Upper lobe of left lung (tissue), 6 donors: Measurements from ENCODE around the gene NUP93. TPM values are rescaled to one million over a fixed set of nuclear protein-coding genes. Genes with fewer than 3 reads are reported as not detected.

Experiments used
- ATAC-seq, 2 donors: fragments of 200-7000 bp; cut with Tn5 transposase; one replicate each; pipeline ENCODE4 v1.9.1; 2022; ENCODE audit warnings: mild to moderate bottlenecking in 2 of 2, moderate library complexity in 2 of 2; ENCODE audit not compliant: low FRiP score in 2 of 2
- DNase-seq, 2 donors: peaks; one replicate each; pipeline ENCODE4 v3.0.0-alpha.2; 2019 to 2020
- H3K27ac ChIP-seq, 4 donors: fragments of 200-600 bp; sonication (generic); one replicate each; pipeline ENCODE4 v1.5.1; 2016 to 2019
- H3K27me3 ChIP-seq, 4 donors: fragments of 200-600 bp; sonication (generic); one replicate each; pipeline ENCODE4 v1.5.1; 2017 to 2019
- H3K36me3 ChIP-seq, 4 donors: fragments of 200-600 bp; sonication (generic); one replicate each; pipeline ENCODE4 v1.5.1; 2016 to 2019
- H3K4me1 ChIP-seq, 4 donors: fragments of 200-600 bp; sonication (generic); one replicate each; pipeline ENCODE4 v1.5.1; 2018 to 2019
- H3K4me3 ChIP-seq, 4 donors: fragments of 200-600 bp; sonication (generic); one replicate each; pipeline ENCODE4 v1.5.1; 2017 to 2019; ENCODE audit warnings: mild to moderate bottlenecking in 2 of 4, moderate library complexity in 1 of 4
- H3K9me3 ChIP-seq, 4 donors: fragments of 200-600 bp; sonication (generic); one replicate each; pipeline ENCODE4 v1.5.1; 2018 to 2019
- EP300 ChIP-seq, 4 donors: sonication (generic); formaldehyde crosslinking; IDR thresholded peaks; one replicate each; pipeline ENCODE4 v1.5.1; 2017; ENCODE audit warnings: antibody characterized with exemption in 4 of 4, control low read depth in 2 of 4
- POLR2A ChIP-seq, 4 donors: fragments of 450-650 bp; IDR thresholded peaks; one replicate each; pipeline ENCODE4 v1.5.1; 2016 to 2017; ENCODE audit warnings: antibody characterized with exemption in 4 of 4, mild to moderate bottlenecking in 2 of 4
- POLR2AphosphoS5 ChIP-seq, 2 donors: sonication (generic); formaldehyde crosslinking; IDR thresholded peaks; one replicate each; pipeline ENCODE4 v1.5.1; 2017; ENCODE audit warnings: antibody characterized with exemption in 2 of 2
- WGBS, 2 donors: methylation state at CpG; one replicate each; pipeline ENCODE4 v1.1.5; 2017 to 2018; 5-methylcytosine and 5-hydroxymethylcytosine counted together
- total RNA-seq, 6 donors: library from RNA; depleted of rRNA in 4 of 6; stranded (reverse); fragments of >200 nt in 4 of 6; gene quantifications; one replicate each; pipeline versions ENCODE4 v1.1.0 to v1.2.1, GENCODE V29; 2016 to 2021
- TF ChIP-seq, protein P1 (sequence below), 6 experiments: fragments of 450-650 bp in 4 of 6; fragments of 200-600 bp in 2 of 6; sonication (generic) in 2 of 6; IDR thresholded peaks; one replicate each; pipeline ENCODE4 v1.5.1; 2016 to 2019; ENCODE audit warnings: antibody characterized with exemption in 6 of 6
- donor health status: DM: no; HTN: no; CAD: no; lungs with moderate emphysema.
- donor health status: DM: no; HTN: yes; CAD: no; lungs with severe emphysema.

NUP93 gene
- total RNA-seq, 6 donors from 2014 or later, result 30.9 to 57.3 (median 45.3) TPM

DNA sequence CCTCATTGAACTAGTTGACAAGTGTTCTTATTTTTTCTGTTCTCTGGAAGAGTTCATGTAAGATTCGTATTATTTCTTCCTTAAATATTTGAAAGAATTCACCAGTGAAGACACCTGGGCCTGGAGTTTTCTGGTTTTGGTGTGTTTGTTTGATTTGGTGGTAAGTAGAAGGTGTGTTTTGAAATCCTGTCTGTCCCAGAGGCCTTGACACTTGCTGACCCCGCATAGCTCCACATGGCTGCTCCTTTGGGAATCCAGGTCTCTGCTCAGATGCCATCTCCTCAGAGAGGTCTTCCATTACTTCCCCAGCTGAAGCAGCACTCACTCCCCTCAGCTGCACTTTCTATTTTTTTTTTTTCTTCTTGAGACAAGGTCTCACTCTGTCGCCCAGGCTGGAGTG is 5.7 kb upstream of the NUP93 start:
- Histone ChIP-seq H3K27me3 (no peaks in the 10 kb centered on the region), H3K4me3 (no peak overlapping the region), H3K9me3 (no peaks in the 10 kb centered on the region), H3K4me1 (peaks cover under 1 to 8% (median 6%) of the 10 kb centered on the region in 4 donors), H3K36me3 (no peaks in the 10 kb centered on the region), H3K27ac (no peak overlapping the region)
- DNase-seq (no peak), ATAC-seq (no peak)
- WGBS, 2 donors, result 90 to 96% methylated on average over 3 of the region's 3 CpGs
- no peak for TF ChIP-seq EP300 (IDR thresholded peaks at IDR 0.05)
- TF ChIP-seq POLR2AphosphoS5 (IDR thresholded peaks at IDR 0.05), result no peak
- TF ChIP-seq, protein P1, sequence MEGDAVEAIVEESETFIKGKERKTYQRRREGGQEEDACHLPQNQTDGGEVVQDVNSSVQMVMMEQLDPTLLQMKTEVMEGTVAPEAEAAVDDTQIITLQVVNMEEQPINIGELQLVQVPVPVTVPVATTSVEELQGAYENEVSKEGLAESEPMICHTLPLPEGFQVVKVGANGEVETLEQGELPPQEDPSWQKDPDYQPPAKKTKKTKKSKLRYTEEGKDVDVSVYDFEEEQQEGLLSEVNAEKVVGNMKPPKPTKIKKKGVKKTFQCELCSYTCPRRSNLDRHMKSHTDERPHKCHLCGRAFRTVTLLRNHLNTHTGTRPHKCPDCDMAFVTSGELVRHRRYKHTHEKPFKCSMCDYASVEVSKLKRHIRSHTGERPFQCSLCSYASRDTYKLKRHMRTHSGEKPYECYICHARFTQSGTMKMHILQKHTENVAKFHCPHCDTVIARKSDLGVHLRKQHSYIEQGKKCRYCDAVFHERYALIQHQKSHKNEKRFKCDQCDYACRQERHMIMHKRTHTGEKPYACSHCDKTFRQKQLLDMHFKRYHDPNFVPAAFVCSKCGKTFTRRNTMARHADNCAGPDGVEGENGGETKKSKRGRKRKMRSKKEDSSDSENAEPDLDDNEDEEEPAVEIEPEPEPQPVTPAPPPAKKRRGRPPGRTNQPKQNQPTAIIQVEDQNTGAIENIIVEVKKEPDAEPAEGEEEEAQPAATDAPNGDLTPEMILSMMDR (IDR thresholded peaks at IDR 0.05), result no peak
- no peak for TF ChIP-seq POLR2A (IDR thresholded peaks at IDR 0.05)

DNA sequence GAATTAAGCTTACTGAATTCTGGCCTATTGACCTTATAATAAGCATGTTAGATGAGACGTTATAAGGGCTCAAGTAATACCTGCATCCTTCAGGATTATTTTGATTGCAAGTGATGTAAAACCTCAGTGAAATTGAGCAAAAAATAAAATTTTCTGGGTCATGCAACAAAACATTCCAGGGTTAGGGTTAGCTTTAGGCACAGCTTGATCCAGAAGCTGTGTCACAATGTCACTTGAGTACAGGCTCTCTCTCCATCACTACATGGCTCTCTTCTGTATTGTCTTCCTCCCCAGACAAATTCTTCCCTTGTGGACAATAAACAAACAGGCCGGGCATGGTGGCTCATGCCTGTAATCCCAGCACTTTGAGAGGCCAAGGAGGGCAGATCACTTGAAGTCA is 3.6 kb upstream of the NUP93 start:
- Histone ChIP-seq H3K4me1 (peaks cover 9 to 22% (median 18%) of the 10 kb centered on the region in 4 donors), H3K27ac (no peak overlapping the region), H3K4me3 (no peak overlapping the region), H3K36me3 (no peaks in the 10 kb centered on the region), H3K9me3 (no peaks in the 10 kb centered on the region), H3K27me3 (no peaks in the 10 kb centered on the region)
- WGBS, 2 donors, result 81 to 87% methylated on average over 2 of the region's 2 CpGs
- no peak for TF ChIP-seq POLR2A (IDR thresholded peaks at IDR 0.05)
- TF ChIP-seq, protein P1 (IDR thresholded peaks at IDR 0.05), result no peak
- no peak for TF ChIP-seq POLR2AphosphoS5 (IDR thresholded peaks at IDR 0.05)
- TF ChIP-seq EP300 (IDR thresholded peaks at IDR 0.05), result no peak
- ATAC-seq (no peak), DNase-seq (no peak)

DNA sequence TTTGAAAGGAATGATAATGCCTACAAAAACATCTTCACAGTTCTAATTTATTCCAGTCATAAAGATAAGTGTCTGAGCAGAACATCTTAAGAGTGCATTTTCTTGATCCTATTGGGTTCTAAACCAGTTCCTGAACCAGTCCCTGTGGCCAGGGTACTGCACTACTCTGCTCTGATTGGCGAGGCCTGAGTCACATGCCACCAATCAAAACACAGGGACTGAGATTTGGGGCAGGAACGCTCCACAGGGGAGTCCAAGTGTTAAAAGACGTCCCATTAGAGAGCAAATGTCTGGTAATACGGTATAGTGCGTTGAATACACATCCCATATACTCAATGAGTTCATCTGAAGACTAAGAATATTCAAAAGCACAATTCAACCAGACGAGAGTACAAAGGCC is 3.0 kb upstream of the NUP93 start:
- H3K4me1 ChIP-seq, result peaks cover 9 to 23% (median 20%) of the 10 kb centered on the region in 4 donors
- no peaks in the 10 kb centered on the region for H3K9me3 ChIP-seq
- DNase-seq (no peak), ATAC-seq (no peak)
- H3K36me3 ChIP-seq, result no peaks in the 10 kb centered on the region
- no peak for TF ChIP-seq POLR2A (IDR thresholded peaks at IDR 0.05)
- TF ChIP-seq, protein P1 (IDR thresholded peaks at IDR 0.05), result no peak
- TF ChIP-seq POLR2AphosphoS5 (IDR thresholded peaks at IDR 0.05), result no peak
- TF ChIP-seq EP300 (IDR thresholded peaks at IDR 0.05), result no peak
- no peak overlapping the region for H3K27ac ChIP-seq
- no peak overlapping the region for H3K4me3 ChIP-seq
- H3K27me3 ChIP-seq, result no peaks in the 10 kb centered on the region
- 92% methylated on average over 6 of the region's 6 CpGs for WGBS, 2 donors

DNA sequence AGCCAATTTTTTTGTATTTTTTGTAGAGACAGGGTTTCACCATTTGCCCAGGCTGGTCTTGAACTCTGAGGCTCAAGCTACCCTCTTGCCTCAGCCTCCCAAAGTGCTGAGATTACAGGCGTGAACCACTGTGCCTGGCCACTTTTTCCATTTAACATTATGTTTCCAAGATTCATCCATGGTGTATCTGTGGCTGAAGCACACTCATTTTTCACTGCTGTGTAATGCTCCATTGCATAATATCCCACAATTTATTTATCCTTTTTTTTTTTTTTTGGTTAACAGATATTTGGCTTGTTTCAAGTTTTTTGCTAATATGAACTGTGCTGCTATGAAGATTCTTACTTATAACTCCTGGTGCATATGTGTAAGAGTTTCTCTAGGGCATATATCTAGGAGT is 1.9 kb upstream of the NUP93 start:
- 82 to 95% methylated on average over 1 of the region's 1 CpG for WGBS, 2 donors
- Histone ChIP-seq H3K36me3 (no peaks in the 10 kb centered on the region), H3K4me3 (no peak overlapping the region), H3K9me3 (no peaks in the 10 kb centered on the region), H3K27ac (no peak overlapping the region), H3K4me1 (peaks cover 9 to 23% (median 21%) of the 10 kb centered on the region in 4 donors), H3K27me3 (no peaks in the 10 kb centered on the region)
- TF ChIP-seq, protein P1 (IDR thresholded peaks at IDR 0.05), result no peak
- TF ChIP-seq EP300 (IDR thresholded peaks at IDR 0.05), result no peak
- TF ChIP-seq POLR2A (IDR thresholded peaks at IDR 0.05), result no peak
- TF ChIP-seq POLR2AphosphoS5 (IDR thresholded peaks at IDR 0.05), result no peak
- ATAC-seq (no peak), DNase-seq (no peak)

DNA sequence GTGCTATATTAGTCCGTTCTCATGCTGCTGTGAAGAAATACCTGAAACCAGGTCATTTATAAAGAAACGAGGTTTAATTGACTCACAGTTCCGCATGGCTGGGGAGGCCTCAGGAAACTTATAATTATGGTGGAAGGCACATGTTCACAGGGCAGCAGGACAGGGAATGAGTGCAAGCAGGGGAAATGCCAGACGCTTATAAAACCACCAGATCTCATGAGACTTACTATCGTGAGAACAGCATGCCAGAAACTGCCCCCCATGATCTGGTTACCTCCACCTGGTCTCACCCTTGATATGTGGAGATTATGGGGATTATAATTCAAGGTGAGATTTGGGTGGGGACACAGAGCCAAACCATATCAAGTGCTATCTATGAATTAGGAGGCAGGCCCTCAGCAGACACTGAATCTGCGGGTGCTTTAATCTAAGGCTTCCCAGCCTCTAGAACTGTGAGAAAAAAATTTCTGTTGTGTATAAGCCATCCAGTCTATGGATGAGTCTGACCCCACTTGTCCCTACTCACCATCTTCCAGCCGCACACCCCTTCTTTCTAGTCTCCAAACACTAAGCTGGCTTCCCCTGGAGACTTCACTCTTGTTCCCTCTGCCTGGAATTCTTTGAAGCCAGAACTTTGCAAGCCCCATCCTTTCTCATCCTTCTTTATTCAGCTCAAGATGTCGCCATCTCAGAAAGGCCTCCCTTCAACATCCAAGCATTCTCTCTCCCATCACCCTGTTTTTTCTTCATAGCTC is 772 bp upstream of the NUP93 start:
- Histone ChIP-seq H3K4me1 (peaks cover 9 to 23% (median 21%) of the 10 kb centered on the region in 4 donors), H3K27ac (peak overlapping the region; percentile 70 to 84 (median 81)), H3K4me3 (peak overlapping the region; percentile 41 to 97 (median 82)), H3K36me3 (no peaks in the 10 kb centered on the region), H3K9me3 (no peaks in the 10 kb centered on the region), H3K27me3 (no peaks in the 10 kb centered on the region)
- WGBS, 2 donors, result 46 to 48% methylated on average over 8 of the region's 8 CpGs
- no peak for TF ChIP-seq EP300 (IDR thresholded peaks at IDR 0.05)
- no peak for TF ChIP-seq POLR2AphosphoS5 (IDR thresholded peaks at IDR 0.05)
- TF ChIP-seq POLR2A (IDR thresholded peaks at IDR 0.05), result no peak
- TF ChIP-seq, protein P1 (IDR thresholded peaks at IDR 0.05), result no peak
- ATAC-seq (peak in 1 of 2 donors; percentile 5), DNase-seq (no peak)
